ENCODE measurements around the gene CMBL.

The CMBL gene

DNA sequence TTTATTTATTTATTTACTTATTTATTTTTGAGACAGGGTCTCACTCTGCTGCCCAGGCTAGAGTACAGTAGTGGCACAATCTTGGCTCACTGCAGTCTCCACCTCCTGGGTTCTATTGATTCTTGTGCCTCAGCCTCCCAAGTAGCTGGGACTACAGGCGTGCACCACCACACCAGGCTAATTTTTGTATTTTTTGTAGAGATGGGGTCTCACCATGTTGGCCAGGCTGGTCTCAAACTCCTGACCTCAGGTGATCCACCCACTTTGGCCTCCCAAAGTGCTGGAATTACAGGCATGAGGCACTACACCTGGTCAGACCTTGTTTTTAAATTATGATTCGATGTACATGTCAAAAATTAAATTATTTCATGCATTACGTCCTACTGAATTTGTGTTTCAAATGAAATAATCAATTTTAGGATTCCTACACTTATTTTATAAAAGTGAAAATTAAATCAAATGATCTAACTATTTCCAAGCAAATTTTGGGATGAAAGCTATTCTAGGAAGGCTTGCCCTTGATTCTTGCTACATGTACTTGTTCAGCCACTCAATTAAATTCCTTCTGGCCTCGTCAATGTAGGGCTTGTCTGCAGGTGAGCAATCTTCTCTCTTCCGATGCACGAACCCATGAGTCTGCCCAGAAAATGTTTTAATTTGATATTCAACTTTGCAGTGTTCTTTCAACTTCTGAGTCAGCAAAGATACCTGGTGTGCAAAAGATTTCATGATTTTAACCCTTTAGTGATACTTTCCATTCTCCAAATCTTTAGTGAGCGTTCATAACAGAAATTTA is 27.6 kb downstream of the CMBL start:
- TF ChIP-seq NFIC (IDR thresholded peaks at IDR 0.05), result no peak
- no peak for TF ChIP-seq EP300 (IDR thresholded peaks at IDR 0.05; ENCODE audit: borderline replicate concordance)
- TF ChIP-seq, protein P1, sequence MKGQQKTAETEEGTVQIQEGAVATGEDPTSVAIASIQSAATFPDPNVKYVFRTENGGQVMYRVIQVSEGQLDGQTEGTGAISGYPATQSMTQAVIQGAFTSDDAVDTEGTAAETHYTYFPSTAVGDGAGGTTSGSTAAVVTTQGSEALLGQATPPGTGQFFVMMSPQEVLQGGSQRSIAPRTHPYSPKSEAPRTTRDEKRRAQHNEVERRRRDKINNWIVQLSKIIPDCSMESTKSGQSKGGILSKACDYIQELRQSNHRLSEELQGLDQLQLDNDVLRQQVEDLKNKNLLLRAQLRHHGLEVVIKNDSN (IDR thresholded peaks at IDR 0.05), result no peak
- TF ChIP-seq, protein P2, sequence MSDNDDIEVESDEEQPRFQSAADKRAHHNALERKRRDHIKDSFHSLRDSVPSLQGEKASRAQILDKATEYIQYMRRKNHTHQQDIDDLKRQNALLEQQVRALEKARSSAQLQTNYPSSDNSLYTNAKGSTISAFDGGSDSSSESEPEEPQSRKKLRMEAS (IDR thresholded peaks at IDR 0.05), result no peak
- no peak for TF ChIP-seq FOXM1 (IDR thresholded peaks at IDR 0.05; ENCODE audit: borderline replicate concordance, low read depth)
- no peak for TF ChIP-seq TAF1 (IDR thresholded peaks at IDR 0.05; ENCODE audit: low read depth)

DNA sequence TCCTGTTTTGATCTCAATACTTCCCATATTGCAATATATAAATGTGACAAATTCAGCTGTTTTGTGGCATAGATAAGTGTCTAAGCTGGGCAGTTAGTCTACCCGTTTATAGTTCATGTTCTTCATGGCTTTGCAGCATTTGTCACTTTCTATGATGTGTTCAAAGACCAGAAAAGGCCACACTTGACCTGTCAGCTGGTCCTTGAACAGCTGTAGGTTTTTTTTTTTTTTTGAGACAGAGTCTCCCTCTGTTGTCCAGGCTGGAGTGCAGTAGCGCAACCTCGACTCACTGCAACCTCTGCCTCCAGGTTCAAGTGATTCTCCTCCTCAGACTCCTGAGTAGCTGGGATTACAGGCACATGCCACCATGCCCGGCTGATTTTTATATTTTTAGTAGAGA is 28.4 kb downstream of the CMBL start:
- no peak for TF ChIP-seq ZBTB7A (IDR thresholded peaks at IDR 0.05; ENCODE audit: low read depth)
- TF ChIP-seq TAF1 (IDR thresholded peaks at IDR 0.05; ENCODE audit: low read depth), result no peak
- TF ChIP-seq CREB1 (IDR thresholded peaks at IDR 0.05; ENCODE audit: low read depth), result no peak
- no peak for TF ChIP-seq TCF12 (IDR thresholded peaks at IDR 0.05; ENCODE audit: low read depth)
- no peak for TF ChIP-seq CEBPB (IDR thresholded peaks at IDR 0.05)
- no peak for TF ChIP-seq YY1 (IDR thresholded peaks at IDR 0.05; ENCODE audit: low read depth)
- no peak for TF ChIP-seq FOXM1 (IDR thresholded peaks at IDR 0.05; ENCODE audit: borderline replicate concordance, low read depth)
- TF ChIP-seq RAD21 (IDR thresholded peaks at IDR 0.05; ENCODE audit: low read depth), result no peak
- TF ChIP-seq, protein P3, sequence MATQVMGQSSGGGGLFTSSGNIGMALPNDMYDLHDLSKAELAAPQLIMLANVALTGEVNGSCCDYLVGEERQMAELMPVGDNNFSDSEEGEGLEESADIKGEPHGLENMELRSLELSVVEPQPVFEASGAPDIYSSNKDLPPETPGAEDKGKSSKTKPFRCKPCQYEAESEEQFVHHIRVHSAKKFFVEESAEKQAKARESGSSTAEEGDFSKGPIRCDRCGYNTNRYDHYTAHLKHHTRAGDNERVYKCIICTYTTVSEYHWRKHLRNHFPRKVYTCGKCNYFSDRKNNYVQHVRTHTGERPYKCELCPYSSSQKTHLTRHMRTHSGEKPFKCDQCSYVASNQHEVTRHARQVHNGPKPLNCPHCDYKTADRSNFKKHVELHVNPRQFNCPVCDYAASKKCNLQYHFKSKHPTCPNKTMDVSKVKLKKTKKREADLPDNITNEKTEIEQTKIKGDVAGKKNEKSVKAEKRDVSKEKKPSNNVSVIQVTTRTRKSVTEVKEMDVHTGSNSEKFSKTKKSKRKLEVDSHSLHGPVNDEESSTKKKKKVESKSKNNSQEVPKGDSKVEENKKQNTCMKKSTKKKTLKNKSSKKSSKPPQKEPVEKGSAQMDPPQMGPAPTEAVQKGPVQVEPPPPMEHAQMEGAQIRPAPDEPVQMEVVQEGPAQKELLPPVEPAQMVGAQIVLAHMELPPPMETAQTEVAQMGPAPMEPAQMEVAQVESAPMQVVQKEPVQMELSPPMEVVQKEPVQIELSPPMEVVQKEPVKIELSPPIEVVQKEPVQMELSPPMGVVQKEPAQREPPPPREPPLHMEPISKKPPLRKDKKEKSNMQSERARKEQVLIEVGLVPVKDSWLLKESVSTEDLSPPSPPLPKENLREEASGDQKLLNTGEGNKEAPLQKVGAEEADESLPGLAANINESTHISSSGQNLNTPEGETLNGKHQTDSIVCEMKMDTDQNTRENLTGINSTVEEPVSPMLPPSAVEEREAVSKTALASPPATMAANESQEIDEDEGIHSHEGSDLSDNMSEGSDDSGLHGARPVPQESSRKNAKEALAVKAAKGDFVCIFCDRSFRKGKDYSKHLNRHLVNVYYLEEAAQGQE (IDR thresholded peaks at IDR 0.05; ENCODE audit: low read depth), result no peak

DNA sequence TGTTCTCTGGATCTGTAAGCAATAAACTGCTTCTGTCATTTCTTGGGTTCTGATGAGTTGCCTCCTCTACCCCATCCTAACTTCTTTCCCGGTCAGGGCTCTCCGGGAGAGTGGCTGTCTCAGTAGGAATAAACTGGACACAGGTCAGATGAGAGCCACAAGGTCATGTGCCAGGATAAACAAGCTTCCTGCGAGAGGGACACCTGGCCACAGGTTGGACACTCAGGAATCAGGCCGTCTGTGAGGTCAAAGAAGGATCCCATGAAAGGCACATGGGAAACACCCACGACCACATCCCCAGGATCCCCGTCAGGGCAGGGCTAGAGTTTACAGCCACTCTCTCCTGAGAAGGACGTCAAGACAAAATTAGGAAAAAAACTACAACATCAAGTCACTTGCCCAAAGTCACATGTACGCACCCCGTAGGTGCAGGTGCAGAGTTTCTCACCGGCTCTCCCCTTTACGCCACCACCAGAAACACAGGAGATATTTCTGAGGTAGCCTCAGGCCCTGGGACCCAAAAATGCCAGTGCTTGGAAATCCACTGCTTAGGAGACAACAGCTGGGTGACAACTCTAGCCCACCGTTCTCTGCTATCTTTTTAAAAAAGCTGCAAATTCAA is 28.9 kb downstream of the CMBL start:
- TF ChIP-seq YY1 (IDR thresholded peaks at IDR 0.05; ENCODE audit: low read depth) (no peak), CEBPB (IDR thresholded peaks at IDR 0.05) (no peak), FOXM1 (IDR thresholded peaks at IDR 0.05; ENCODE audit: borderline replicate concordance, low read depth) (no peak), TEAD4 (IDR thresholded peaks at IDR 0.05) (no peak), EGR1 (IDR thresholded peaks at IDR 0.05) (no peak), EP300 (IDR thresholded peaks at IDR 0.05; ENCODE audit: borderline replicate concordance) (no peak), ZBTB7A (IDR thresholded peaks at IDR 0.05; ENCODE audit: low read depth) (no peak), TAF1 (IDR thresholded peaks at IDR 0.05; ENCODE audit: low read depth) (no peak), TCF12 (IDR thresholded peaks at IDR 0.05; ENCODE audit: low read depth) (no peak)
- TF ChIP-seq, protein P1 (IDR thresholded peaks at IDR 0.05), result no peak

DNA sequence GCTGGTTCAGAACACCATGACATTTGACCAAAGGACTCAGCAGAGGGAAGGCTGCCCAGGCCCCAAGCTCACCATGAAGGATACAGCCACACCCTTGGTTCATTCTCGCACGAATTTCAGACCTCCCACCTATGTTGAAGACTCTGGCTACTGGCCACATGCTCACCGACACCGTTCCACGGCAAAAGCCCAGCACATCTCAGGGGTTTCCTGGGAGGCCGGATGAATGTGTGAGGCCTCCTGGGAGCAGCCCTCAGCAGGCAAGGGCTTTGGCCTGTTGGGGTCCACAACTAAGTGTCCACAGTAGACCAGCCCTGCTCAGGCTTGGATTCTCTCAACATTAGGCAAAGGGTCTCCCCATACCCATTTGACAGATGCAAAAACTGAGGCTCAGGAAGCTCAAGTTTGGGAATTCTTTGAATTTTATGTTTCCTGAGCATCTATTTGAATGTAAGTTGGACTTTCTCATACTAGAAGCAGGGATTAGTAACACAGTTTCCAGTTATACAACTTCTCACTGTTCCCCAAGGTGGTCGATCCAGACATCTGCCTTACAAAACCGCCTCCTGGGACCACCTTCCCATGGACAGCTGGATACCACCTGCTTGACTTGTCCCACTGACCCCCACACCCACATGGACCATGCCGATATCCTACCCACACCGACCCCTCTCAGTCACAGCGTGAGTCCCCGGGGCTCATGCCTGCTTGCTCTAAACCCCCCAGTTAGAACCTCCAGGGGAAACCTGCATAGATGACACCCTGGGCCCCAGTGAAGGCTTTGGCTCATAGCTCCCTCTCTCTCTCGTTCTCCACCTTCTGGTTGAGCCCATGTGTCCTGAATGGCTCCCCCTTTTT is 29.7 kb downstream of the CMBL start:
- TF ChIP-seq, protein P2 (IDR thresholded peaks at IDR 0.05), result no peak
- TF ChIP-seq RAD21 (IDR thresholded peaks at IDR 0.05; ENCODE audit: low read depth) (no peak), EP300 (IDR thresholded peaks at IDR 0.05; ENCODE audit: borderline replicate concordance) (no peak), EGR1 (IDR thresholded peaks at IDR 0.05) (no peak), ZBTB7A (IDR thresholded peaks at IDR 0.05; ENCODE audit: low read depth) (no peak), TEAD4 (IDR thresholded peaks at IDR 0.05) (no peak), CEBPB (IDR thresholded peaks at IDR 0.05) (no peak), YY1 (IDR thresholded peaks at IDR 0.05; ENCODE audit: low read depth) (no peak), CREB1 (IDR thresholded peaks at IDR 0.05; ENCODE audit: low read depth) (no peak)

DNA sequence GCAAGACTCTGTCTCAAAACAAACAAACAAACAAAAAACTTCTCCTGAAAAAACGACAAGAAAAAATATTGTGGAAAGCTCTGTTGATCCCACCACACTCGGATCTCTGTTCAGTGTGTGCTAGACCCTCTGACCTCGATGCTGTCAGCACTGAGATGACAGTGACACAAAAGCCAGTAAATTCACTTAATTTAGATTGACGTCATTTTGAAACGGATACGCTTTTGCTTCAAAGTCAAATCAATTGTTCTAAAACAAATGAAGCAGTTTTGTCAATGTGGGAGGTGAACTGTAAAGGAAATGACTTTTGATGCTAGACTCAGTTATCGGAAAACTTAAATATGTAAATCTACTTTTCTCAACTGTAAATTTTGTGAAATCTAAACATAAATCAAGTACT is 31.0 kb downstream of the CMBL start:
- TF ChIP-seq TCF12 (IDR thresholded peaks at IDR 0.05; ENCODE audit: low read depth), result no peak
- no peak for TF ChIP-seq CEBPB (IDR thresholded peaks at IDR 0.05)
- no peak for TF ChIP-seq RAD21 (IDR thresholded peaks at IDR 0.05; ENCODE audit: low read depth)
- no peak for TF ChIP-seq NFIC (IDR thresholded peaks at IDR 0.05)
- TF ChIP-seq YY1 (IDR thresholded peaks at IDR 0.05; ENCODE audit: low read depth), result no peak
- no peak for TF ChIP-seq EP300 (IDR thresholded peaks at IDR 0.05; ENCODE audit: borderline replicate concordance)
- no peak for TF ChIP-seq FOXM1 (IDR thresholded peaks at IDR 0.05; ENCODE audit: borderline replicate concordance, low read depth)
- no peak for TF ChIP-seq TEAD4 (IDR thresholded peaks at IDR 0.05)
- no peak for TF ChIP-seq EGR1 (IDR thresholded peaks at IDR 0.05)
- TF ChIP-seq, protein P1 (IDR thresholded peaks at IDR 0.05), result no peak
- TF ChIP-seq CREB1 (IDR thresholded peaks at IDR 0.05; ENCODE audit: low read depth), result no peak
- TF ChIP-seq TAF1 (IDR thresholded peaks at IDR 0.05; ENCODE audit: low read depth), result no peak
- no peak for TF ChIP-seq ZBTB7A (IDR thresholded peaks at IDR 0.05; ENCODE audit: low read depth)
- TF ChIP-seq, protein P2 (IDR thresholded peaks at IDR 0.05), result no peak
- TF ChIP-seq, protein P3 (IDR thresholded peaks at IDR 0.05; ENCODE audit: low read depth), result no peak
